Ovary (tissue), 3 donors: Measurements from ENCODE around the gene WNT2B.

Experiments
- CTCF ChIP-seq, 3 donors: fragments of 450-650 bp in 2 of 3; fragments of 200-600 bp in 1 of 3; IDR thresholded peaks; one replicate each; pipeline versions ENCODE4 v1.5.1 to v1.8.0; 2016 to 2022; ENCODE audit warnings: antibody characterized with exemption in 3 of 3, mild to moderate bottlenecking in 1 of 3
- POLR2A ChIP-seq: fragments of 450-650 bp; IDR thresholded peaks from one replicate; pipeline ENCODE4 v1.6.1; 2017; ENCODE audit warnings: antibody characterized with exemption, mild to moderate bottlenecking, moderate library complexity
- donor health status: DM: no; HTN: no; CAD: no.

DNA sequence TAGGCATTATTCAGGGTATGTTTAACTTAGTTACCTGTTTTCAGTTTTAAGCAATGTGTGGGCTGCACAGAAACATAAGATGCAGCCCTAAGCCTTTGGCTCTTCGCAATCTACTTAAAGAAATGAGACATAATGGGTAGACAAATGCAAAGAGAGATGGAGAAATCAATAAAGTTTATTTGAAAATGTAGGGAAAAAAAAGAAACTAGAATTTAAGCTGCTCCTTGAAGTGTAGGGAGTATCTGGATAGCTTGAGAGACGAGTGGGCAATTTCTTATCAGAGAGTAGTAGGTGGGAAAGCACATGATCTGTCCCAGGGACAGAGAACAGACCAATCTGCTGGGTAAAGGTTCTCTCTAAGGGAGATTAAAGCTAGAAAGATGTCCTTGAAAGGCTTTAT is 8.9 kb downstream of the WNT2B start:
- TF ChIP-seq CTCF (IDR thresholded peaks at IDR 0.05) (no peak), POLR2A (no peak)
